HG02798 (cell line): Measurements from ENCODE around the gene ADAM12.
"Not testable (repeated sequence)": the region's sequence is repeated elsewhere in the genome, so short reads cannot be mapped to it uniquely, and the experiment has no call there.

Experiments
- ATAC-seq: cut with Tn5 transposase; IDR thresholded peaks from one replicate; pipeline ENCODE4 v1.9.1; 2021; ENCODE audit warnings: mild to moderate bottlenecking; ENCODE audit not compliant: unreplicated experiment, poor library complexity

ADAM12 gene

GRCh38 chr10:126375926-126376554, 12.2 kb downstream of the ADAM12 start:
- ATAC-seq, result no peak

- no peak for ATAC-seq
Observed at GRCh38 chr10:126375299-126375698, 13.0 kb downstream of the ADAM12 start.

DNA sequence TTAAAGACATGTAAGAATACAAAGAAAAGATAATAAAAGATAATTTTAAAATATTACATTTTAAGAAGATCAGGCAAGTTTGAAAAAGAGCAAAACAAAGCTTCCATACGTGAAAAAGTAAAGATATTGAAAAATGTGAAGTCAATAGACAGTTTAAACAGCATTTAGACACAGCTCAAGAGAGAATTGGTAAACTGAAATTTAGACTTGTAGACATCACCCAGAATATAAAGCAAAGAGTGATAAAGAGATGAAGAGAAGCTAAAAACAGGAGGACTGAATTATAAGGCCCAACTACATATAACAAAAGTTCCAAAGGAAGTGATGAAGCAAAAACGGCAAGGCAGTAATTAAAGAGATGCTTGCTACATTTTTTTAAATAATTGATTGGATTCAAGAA, 13.8 kb downstream of the ADAM12 start:
- ATAC-seq, result no peak

- ATAC-seq, result no peak
Observed at GRCh38 chr10:126373972-126374371, 14.3 kb downstream of the ADAM12 start.

DNA sequence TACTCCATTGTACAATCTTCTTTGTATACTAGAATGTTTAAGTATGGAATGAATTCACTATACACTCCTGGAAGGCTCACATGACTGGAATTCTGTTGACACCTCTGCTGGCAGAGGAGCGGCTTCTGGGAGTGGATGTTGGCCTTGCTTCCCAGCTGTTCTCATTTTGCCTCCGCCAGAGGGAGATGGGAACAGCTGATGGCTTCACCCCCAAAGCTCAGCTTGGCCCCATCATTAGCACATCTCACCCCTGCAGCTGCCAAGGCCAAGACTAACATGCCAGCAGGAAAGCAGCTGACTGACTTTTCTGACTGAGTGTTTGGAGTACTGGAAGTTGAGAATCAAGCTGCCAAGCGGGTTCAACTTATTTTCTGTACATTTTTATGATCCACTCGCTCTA, 15.1 kb downstream of the ADAM12 start:
- ATAC-seq, result no peak

- ATAC-seq, result no peak
Observed at GRCh38 chr10:126372396-126372795, 15.9 kb downstream of the ADAM12 start.

- ATAC-seq, result no peak
Observed at GRCh38 chr10:126369125-126369710, 19.1 kb downstream of the ADAM12 start.

- no peak for ATAC-seq
Observed at GRCh38 chr10:126357169-126357568, 31.1 kb downstream of the ADAM12 start.

DNA sequence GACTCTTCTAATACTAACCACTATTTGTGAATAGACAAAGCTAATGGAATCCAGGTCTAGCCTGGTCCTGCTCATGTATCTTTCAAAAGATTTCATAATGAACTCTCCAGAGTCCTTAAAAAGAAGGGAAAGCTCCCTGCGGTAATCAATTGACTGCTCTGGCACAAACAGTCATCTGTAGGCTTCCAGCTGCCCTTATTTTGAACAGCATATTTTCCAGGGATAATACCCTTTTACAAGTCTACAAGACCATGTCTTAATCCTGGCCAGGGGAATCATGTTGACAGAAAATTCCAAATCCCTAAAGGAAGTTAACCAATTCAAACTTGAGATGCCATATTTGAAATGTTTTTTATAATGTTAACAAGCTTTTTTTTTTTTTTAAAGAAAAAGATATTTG, 34.6 kb downstream of the ADAM12 start:
- ATAC-seq, result no peak

- ATAC-seq, result no peak
Observed at GRCh38 chr10:126352453-126352852, 35.8 kb downstream of the ADAM12 start.

GRCh38 chr10:126351021-126351420, 37.3 kb downstream of the ADAM12 start:
- ATAC-seq, result no peak

DNA sequence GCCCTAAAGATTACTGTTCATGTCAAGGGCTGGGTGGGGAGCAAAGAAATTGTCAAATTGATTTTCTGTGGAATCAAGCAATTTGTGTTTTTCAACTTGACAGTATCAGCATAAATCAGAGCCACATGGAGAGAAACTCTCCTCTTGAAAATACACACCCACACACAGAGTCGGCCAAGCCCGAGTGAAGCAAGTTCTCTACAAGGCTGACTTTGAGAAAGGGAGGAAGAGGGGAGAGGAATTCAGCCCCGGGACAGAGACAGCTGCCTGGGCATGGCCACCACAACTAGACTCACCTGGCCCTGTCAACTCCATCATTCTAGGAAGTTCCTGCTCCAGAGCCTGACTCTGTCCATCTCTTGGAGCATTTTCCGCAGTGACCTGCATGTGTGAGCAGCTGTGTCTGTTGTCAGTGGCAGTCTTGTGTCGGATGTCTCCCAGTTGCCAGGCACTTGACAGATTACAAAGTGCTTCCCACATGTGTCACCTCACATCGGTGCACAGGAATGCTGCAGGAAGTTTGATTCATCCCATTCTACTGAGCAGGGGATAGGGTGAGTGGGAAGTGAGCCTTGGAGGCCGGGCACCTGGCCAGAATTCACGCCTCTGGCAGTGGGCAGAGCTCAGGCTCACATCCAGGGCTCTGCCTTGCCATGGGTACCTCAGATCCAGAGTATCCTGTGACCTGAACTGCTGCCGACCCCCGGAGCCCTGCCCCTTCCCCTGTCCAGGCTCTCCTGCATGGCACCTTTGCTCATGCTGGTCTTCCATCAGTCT, 37.9 kb downstream of the ADAM12 start:
- ATAC-seq, result no peak

DNA sequence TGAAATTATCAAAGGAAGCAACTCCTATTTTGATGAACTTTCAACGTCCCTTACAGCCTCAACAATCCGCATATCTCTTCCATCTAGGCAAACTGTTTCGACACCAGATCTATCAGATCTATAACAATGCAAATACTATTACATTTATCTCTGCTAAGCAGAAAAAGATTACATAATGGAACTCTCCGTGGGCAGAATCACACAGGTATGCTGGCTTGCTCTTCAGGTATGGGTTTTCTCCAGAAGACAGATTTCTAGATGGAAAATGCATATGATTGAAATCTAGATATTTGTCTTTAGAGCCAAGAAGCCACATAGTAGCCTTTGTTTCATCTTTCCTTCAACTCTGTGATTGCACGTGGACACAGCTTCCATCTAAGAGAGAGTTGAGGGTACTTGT, 38.6 kb downstream of the ADAM12 start:
- ATAC-seq, result no peak

DNA sequence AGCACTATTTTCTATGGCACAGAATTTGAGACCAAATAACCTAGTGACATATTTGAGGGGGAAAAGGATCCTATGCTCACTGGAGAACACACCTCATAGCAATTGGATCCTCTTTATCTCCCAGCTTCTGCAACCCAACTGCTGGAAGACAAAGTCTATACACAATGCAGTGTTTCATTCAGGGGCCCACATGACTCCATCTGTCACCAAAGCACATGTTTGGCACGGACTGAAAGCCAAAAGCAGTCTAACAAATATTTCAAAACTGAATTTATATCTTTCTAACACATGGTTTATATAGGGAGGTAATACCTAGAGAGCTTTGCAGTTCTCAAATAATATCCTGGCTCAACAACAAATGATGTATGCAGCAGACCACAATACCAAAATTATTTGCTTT, 39.2 kb downstream of the ADAM12 start:
- no peak for ATAC-seq

GRCh38 chr10:126343496-126343895, 44.8 kb downstream of the ADAM12 start:
- not testable (repeated sequence) for ATAC-seq

DNA sequence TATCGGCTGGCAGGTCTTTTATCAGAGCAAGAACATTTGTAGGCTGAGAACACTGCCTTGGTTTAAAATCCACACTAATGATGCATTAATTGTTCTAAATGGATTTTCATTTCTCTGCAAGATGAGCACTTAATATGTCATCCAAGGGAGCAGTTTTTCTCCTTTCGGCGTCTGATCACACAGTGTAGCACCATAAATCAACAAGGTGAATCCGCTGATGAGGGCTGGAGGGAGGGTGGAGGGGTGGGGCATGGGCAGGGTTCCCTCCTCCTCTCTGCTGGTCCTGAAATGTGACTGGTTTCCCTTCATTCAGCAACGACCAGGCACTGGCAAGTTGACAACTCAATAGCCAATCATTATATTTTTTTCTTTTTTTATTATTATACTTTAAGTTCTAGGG, 45.6 kb downstream of the ADAM12 start:
- no peak for ATAC-seq

DNA sequence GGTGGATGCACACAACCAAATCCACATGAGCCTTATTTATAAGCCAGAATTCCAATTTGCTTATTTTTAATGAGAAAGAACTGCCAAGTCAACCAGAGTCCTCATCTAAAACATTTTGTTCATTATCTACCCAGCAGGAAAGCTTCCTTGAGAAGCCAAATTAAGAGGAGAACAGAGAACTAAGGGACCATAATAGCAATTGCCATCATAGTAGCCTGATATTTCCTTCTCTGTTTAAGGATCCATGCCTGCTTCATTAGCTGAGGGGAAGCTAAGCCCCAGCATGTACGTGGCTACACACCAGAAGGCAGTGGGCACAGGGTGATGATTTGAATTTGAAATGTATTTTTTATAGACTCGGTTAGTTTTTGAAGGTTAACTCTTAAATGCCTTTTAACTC, 46.8 kb downstream of the ADAM12 start:
- no peak for ATAC-seq

- ATAC-seq, result no peak
Observed at GRCh38 chr10:126337251-126337810, 50.9 kb downstream of the ADAM12 start.

GRCh38 chr10:126336801-126337200, 51.5 kb downstream of the ADAM12 start:
- no peak for ATAC-seq

GRCh38 chr10:126334272-126334671, 54.0 kb downstream of the ADAM12 start:
- ATAC-seq, result no peak

DNA sequence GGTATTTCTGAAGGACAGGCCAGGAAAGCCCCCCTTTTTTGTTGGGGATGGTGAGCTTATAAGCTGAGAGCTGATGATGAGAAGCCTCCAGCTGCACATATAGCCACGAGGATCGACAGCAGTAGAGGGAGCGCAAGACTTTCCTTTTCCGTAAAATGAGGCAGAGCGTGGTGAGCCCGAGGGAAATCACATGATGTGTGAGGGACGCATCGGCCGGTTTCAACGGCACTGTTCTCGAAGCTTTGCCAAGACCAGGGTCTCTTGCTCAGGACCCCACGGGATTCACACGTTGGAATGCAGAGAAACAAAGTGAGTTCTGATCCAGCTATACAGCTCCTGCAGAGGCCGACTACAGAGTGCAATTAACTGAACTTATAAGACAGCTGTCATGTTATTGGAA, 55.7 kb downstream of the ADAM12 start:
- ATAC-seq, result no peak
